Cerebellar cortex (tissue), 1 donor: Measurements from ENCODE around the gene KRT86.
"Not testable (repeated sequence)": the region's sequence is repeated elsewhere in the genome, so short reads cannot be mapped to it uniquely, and the experiment has no call there.

ENCODE experiments used
- DNase-seq: peaks from one replicate; pipeline ENCODE4 v3.0.0-alpha.2; 2015; ENCODE audit warnings: low spot score

KRT86 gene

DNA sequence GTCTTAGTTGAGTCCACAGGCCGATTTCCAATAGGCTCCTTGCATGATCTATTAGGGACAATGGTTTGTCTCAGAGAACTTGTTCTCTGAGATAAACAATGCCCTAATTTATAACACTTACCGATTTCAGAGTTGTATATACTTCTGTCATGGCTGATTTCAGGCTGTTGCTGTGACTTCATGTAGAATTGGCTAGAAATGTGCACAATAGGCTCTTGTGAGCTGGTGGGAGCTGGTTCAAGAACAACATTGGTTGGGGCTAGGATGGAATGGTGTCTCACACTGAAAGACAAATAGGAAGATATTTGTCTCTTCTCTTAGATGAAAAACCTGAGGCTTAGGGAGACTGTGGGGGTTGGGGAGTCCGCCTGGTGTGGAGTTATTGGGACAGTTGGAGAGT lies 6.7 kb upstream of the KRT86 start:
- DNase-seq: no peak

DNA sequence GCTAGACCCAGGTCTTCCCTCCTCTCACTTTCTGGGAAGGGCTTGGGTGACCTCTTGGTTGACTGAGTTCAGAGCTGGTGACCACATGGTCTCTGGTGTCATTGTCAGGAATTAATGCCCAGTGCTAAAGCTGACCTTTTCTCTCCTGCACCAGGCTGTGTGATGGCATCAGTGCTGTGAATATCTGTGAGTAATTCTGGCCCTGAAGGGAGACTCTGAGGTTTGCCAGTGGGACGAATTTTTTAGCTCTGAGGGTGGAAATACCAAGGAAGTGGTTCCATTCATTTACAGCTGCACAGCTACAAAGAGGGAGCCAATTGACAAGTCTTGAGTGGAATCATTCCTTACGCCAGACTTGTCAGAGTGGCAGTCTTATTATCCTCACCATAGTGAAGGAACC lies 6.2 kb upstream of the KRT86 start:
- DNase-seq: no peak

DNA sequence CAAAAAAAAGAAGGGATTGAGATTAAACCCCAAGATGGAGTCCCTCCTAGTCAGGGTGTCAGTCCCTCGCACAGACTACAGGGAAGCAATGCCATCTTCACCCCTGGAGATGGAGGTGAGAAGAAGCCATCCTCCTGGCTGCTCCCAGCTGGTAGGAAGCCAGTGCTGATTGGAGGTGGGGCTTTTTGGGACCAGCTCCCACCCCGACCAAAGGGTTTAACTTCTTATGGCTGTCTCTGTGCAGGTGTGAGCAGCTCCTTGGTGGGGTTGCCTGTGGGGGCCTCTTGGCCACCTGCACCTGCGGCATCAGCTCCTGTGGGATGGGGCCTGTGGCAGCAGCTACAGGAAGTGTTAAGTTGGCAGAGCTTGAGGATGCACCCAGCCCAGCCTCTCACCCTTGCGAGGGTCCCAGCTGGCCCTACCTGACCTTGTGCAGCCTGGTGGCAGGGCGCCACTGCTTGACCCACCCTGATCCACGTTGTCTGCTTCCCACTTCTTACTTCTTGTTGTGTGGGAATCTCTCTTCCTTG lies 3.8 kb upstream of the KRT86 start:
- DNase-seq: no peak

DNA sequence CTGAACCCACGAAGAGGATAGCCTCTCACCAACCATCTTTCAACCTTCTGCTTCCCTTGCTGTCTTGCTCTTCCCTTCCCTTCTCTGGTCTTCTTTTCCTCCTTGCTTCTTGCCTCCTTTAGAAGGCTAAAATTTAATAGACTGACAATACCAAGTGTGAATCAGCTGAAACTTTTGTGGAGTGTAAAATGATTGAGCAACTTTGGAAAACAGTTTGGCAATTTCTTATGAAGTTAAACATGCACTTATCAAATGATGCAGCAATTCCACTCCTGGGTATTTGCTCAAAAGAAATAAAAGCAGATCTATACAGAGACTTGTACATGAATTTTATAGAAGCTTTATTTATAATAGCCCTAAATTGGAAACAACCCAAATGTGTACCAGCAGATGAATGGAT lies 3.3 kb upstream of the KRT86 start:
- no peak for DNase-seq

DNA sequence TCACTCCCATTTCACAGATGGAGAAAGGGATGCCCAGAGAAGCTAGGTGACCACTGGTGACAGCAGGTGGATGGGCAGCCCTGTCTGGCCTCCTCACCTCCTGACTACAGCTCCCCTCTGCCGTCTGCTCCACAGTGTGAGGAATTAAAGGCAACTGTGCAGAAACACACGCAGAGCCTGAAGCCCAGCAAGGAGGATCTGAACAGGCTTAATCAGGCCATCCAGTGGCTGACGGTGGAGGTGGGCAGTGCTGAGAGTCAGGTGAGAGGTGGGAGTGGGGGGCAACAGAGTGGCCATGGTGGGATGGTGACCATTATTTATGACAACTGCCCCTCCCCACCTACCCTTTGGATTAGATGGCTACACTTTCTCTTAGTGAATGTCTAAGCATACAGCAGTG lies 1.2 kb downstream of the KRT86 start:
- no peak for DNase-seq

DNA sequence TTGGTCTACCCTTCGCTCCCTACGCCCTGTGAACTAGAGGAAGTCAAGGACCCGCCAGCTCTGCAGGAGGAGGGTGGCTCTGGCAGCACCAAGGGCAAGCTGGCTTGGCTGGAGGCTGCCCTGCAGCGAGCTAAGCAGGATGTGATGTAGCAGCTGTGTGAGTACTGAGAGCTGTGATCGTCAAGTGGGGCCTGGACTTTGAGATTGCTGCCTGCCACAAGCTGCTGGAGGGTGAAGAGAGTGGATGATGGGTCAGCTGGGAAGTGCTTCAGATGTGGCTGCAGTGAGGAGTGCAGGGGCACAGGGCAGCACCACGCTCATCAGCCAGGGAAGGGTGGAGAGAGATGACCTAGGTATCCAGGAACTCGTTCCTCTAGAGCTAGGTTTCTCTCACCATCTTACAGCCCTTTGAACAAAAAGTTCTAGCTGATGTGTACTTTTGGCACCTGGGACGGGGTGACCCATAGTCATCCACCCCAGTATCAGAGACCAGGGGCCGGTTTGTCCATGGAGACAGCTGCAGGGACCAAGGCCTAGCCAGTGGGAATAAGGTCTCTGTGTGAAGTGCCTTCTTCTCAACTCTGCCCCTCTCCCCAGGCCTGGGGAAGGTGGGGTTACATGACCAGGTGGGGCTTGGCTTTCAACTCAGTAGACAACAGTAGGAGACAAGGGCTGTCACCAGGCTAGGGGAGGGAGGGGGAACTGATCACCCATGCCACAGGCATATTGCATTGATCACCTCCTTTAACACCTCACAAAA lies 3.2 kb downstream of the KRT86 start:
- no peak for DNase-seq

DNA sequence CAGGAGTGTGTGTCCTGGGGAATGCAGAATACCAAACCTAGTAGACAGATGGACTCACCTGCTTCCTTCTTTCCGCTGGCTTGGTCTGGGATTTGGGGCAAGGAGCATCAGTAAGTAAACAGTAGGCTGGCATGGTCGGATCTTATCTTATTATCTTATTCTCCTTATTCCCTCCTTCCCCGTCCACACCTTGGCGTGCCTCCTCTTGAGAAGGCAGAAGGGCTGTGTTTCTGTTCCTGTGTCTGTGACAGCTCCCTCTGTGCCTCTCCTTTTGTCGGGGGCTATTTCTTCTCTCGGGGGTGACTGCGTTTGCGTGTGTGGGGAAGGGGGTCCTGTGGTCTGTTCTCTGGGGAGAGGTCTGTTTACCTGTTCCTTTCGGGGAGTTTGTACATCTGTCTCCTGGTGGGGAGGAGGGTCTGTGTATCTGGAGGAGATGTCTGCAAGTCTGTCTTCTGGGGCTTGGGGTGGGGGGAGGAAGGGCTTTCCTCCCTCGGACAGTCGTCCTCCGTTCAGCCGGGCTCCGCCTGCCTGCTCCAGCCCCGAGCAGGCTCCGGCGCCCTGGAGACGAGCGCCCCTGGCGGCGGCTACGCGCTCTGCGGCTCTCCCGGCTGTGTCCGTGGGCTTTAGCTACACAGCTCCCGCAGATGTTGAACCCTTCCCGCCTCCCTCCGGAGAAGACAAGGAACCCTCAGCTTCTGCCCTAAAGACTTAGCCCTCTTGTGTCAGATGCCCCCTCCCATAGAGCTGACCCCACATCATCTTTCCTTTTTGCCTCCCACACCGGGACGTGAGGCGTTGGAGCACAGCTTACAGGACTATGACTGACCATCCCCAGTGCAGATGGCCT lies 4.4 kb downstream of the KRT86 start:
- DNase-seq: peak; percentile 60

DNA sequence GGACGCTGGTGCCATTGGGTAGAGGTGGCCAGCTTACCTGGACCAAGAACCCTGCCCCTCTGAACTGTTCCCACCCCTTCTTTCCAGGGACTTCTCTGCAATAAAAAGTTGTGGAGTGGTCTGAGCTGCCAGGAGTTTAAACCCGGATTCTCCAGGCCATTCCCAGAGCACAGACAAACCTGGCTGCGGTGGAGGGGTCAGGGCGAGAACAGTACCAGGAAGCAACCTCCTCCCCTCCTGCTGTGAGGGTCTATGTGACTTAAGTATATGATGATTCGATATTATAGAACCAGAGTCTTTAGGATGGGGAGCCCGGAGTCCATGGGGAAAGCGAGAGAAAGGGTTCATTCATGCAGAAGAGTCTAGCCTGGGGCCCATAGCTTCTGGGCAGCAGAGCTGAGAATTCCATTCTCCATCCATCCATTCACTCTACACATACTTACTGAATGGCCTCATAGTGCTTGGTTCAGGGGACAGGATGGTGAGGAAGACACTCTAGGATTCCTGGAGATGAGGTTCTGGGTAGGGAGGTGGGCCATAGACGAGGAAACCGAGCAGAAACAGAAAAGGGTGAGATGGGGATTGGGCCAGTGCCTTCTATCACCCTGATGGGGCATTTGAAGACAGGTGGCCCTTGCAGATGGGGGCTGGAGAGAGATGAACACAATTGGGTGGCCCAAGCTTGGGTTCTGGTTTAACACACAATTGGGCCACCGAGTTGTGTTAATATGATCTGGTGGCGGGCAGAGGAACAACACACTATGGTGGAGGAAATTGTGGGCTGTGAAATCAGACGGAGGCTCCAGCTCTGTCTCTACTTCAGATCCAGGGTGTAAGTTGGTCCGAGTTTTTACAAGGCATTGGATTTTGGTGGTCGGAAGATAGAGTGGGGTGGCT lies 5.2 kb downstream of the KRT86 start:
- no peak for DNase-seq

DNA sequence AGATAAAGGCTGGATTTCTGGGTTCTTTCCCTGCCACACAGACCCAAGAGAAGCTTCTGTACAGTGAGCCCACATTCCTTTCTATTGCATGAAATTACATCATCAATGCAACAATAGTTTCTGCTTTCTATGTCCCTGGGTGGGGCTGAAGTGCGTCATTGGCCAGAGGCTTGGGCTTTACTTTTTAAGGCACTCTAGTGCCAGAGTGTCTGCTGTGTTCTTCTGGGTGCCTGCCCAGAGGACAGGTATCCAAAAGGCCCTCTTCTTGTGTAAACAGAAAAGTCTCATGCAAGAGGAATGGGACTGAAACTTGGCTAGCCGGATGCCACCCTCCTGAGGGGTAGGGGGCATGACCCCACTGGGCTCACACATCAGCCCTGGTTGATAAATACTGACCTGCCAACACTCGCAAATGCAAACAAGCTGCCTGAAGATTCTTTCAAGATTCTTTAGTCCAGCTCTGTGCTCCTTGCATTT lies 5.9 kb downstream of the KRT86 start:
- no peak for DNase-seq

DNA sequence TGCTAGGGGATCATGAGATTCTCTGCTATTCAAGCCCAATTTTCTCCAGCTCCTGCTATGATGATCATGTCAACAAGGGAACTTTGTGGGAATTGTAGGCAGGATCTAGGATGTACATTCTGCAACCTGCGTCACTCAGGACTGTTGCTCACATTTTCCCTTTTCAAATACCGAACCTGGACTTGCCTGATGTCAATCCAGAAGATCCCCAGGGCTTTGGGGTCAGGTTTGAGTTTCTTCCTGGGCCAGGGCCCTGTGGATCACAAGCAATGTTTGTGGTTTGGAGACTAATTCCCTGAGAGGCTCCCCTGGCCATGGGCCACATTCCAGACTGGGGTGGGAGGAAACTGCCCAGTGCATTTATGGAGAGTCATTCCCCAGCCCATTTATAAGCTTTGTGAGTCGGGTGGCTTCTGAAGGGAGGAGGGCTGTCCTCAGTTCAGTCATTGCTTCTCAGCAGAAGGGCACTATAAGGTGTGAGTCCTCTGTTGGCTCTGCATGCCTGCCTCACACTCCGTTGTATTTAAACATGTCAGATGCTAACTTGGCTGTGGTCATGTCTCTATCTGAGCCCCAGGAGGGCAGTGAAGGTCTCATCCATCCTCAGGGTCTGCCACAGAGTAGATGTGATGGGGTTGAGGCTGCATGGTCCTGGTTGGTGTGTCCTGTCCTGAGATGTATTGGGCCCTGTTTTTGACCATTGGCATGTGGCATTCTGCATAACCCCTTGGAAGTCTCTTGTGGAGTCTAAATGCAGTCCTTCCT lies 6.5 kb downstream of the KRT86 start:
- no peak for DNase-seq

DNA sequence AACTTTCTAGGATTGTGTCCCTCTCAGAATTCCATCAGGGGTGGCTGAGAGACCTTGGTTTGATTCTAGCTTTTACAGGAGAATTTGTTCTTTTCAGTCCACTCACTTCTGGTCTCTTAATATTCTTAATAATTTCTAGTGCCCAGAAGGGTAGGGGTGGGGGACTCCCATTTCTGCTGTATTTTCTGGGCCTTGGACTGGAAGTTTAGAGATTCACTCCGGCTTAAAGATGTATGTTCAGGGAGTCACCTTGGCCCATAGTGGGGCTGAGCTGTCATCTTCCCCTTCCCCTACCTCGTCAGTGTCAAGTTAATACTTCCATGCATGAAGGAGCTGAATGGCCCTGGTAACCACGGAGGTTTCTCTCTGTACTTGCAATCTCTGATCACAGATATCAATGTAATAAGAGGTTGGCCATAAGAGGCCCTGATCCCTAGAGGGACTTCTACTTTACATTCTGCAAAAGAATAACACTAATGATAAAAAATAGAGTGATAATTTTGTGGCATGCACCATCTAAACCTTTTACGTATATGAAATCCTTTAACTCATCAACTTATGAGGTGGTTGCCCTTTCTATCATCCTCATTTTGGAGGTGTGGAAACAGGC lies 10.2 kb downstream of the KRT86 start:
- DNase-seq: no peak

DNA sequence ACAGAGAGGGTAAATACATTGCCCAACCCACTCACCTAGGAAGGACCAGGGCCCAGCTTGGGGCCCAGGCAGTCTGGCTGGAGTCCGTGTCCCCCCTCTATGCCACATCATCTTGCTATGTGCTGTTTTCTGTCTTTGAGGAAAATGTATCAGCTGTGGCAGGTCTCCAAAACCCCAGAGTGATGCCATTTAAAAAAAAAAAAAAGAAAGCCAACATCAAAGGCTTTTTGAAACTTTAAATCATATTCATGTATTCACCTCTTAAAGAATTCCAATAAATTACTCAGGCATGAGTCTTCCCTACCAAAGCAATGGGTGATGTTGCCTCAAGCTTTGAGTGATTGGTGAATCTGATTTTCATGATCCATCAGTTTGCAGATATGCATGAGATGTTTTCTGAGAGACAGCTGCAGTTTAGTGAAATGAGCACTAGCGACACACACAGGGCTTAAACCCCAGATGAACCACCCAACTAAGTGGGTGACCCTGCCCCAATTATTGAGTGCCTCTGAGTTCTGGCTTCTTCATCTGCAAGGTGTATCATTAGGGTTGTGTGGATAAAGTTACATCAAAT lies 10.8 kb downstream of the KRT86 start:
- no peak for DNase-seq

DNA sequence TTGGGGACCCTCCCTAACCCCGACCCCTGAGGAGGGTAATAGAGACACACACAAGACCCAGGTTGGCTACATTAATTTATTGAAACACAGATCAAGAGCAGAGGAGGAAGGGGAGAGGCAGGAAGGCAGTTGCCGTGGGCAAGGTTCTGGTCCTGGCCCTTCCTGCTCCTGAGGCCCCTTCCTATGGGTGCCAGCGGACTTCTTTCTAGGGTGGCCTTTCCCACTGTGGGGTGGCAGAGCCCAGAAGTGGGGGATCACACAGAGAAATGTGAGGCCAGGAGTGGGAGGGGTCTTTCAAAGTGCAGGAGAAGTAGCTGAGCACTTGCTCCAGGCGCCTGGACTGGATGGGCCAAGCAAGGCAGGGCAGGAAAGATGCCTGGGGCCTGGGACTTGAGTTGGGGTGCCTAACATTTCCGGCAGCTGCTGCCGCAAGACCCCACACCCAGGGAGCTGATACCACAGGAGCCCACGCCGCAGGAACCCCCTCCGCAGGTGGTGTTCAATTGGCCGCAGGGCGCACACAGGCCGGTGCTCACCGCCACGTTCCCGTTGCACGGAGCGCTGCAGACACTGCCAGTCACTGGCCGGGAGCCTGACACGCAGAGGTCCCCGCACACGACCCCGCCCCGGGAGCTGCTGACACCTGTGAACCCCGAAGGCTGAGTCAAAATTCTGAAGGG lies 11.5 kb downstream of the KRT86 start:
- no peak for DNase-seq

DNA sequence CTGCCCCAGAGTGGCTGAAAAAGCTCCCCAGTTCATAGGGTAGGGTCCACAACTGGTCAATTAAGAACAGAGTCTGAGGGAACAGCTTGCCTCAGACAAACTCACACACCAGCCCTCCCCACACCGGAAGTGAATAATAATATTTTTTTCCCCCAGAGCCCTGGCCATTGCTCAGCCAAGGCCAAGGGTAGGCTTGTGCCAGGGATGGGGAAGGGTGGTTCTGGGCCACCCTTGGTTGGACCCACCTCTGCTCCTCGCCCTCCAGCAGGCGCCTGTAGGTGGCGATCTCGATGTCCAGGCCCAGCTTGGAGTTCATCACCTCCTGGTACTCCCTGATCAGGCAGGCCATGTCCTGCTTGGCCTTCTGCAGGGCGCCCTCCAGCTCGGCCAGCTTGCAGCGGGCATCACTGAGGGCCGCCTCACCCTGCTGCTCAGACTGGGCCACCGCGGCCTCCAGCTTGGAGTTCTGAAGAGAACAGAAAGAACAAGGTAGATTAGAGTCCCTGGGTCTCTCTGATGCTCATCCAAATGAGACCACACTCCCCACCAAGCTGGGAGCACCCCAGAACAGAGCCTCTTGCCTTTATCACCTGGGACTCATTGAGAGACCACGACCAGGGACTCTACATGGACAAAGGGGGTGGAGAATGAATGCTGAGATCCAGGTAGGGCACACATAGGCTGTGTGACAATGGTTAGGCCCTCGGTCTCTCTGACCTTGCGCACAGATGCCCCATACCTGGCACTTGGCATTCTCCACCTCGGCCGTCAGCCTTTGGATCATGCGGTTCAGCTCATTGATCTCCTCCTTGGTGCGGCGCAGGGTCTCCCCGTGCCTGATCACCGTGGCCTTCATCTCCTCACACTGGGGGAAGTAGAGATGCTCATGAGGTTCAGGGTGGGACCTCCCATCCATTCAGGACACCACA lies 12.7 kb downstream of the KRT86 start:
- not testable (repeated sequence) for DNase-seq

DNA sequence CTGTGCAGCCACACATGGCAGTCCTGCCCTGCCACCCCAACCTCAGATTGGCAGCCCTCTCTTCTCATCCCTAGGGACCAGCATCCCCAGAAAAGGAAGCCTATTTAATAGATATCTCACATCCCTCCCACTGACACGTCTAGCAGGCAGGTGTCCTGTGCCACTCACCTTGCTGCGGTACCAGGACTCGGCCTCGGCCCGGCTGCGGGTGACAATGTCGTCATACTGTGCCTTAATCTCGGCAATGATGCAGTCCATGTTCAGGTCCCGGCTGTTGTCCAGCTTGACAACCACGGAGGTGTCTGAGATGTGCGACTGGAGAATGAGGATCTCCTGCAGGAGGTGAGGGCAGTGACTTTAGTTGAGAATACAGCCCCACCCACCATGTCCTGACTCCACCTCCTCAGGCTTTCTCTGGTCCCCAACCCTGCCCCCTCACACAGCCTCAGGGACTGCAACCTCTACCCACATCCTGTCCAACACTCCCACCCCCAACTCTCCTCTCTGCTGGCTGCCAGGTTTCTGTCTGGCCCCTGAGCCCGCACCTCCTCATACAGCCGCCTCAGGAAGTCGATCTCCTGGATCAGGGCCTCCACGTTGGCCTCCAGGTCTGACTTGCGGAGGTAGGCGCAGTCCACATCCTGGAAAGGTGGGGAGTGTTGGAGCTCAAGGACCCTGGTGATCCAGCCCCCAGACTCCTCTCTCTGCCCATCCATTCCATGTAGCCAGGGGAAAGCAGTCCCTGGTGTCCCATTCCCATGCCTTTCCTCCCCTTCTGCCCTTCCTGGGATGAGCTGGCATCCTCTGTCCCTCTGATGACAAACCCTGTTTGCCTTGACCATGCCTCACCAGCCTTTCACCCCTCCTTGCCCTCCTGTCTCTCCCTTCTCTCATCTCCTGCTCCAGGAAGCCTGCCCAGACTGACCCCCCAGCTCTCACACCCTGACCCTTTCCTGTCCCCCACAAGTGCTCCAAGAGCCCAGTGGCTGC lies 13.7 kb downstream of the KRT86 start:
- not testable (repeated sequence) for DNase-seq

DNA sequence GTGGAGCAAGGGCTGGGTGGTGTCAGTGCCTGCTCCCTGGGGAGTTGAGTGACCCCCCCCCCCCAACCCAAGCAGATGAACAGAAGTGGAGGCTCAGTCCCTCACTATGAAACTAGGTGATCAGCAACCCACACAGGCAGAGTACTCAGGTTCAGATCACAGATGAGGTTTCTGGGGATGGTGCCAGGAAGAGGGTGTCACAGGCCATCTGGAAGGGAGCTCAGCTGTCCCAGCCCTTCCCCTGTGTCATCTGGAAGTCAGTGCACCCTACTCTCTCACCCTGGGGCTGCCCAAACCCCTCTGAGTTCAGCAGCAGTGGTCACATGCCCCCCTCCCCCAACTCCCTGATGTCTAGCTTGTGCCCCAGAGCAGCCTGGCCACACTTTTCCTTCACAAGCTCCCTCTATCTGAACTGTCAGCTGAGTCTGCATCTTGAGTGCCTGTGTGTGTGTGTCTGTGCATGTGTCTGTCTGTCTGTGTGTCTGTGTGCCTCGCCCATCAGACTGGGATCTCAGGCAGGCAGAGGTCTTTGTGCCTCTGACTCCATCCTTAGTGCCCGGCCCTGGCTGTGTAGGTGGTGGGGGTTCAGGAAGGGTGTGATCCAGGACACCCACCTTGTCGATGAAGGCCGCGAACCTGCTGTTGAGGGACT lies 16.2 kb downstream of the KRT86 start:
- DNase-seq: not testable (repeated sequence)
